ENCODE results near the gene SLC39A9. TPM values are rescaled to one million over a fixed set of nuclear protein-coding genes. Genes with fewer than 3 reads are reported as not detected.
A peak's percentile ranks its signal among the peaks of the same experiment; 100 is the strongest.

The SLC39A9 gene
- total and polyA plus RNA-seq, 2 of the 4 experiments (the other 2 are of a cell fraction), result 41.4 to 168 TPM

DNA sequence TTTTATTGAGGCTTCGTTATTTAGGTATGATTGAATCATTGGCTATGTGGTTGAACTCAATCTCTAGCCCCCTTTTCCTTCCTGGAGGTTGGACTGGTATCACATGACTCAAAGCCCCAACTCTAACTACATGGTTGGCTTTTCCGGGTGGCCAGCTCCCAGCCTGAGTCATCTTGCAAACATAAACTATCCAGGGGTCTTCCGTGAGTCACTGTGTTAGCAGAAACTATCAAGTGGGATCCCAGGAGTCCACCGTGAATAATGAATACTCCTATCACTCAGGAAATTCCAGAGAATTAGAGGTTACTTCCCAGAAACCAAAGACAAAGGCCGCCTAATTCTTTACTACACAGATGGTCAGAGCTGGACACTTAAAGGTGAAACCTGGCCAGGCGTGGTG lies 66.3 kb downstream of the SLC39A9 start (continued):
- TF ChIP-seq CEBPB (IDR thresholded peaks at IDR 0.05; ENCODE audit: low read depth, low read length), result no peak

GRCh38 chr14:69468949-69469348 lies 70.5 kb downstream of the SLC39A9 start:
- intact Hi-C loops (cut with micrococcal nuclease), result no loop called here
- no peak overlapping the region for H2BK15ac ChIP-seq (ENCODE audit: low read depth, low read length)
- no peak overlapping the region for H4K8ac ChIP-seq (ENCODE audit: low read depth in 2 of 2, low read length in 2 of 2)
- no CpG with 5 or more reads among the region's 2 CpGs for WGBS, 2 experiments (ENCODE audit: extremely low coverage in 2 of 2, insufficient read length in 1 of 2)
- no peak overlapping the region for H2AK9ac ChIP-seq (replicated peaks; ENCODE audit: low read depth, low read length, poor library complexity)
- no peak overlapping the region for H2BK20ac ChIP-seq (ENCODE audit: low read depth, low read length)
- H3K4me3 ChIP-seq (ENCODE audit: insufficient read depth, low read depth, low read length), result no peak overlapping the region
- H3K4ac ChIP-seq (ENCODE audit: low read depth, low read length), result no peak overlapping the region
- no peak overlapping the region for H2AK5ac ChIP-seq (ENCODE audit: low read depth, low read length)
- H4K20me1 ChIP-seq (ENCODE audit: insufficient read depth, low read length), result peaks cover 5% of the 10 kb centered on the region; the same call in 1 of the 2 replicates
- no peak overlapping the region for H4K91ac ChIP-seq (ENCODE audit: insufficient read depth, low read depth, low read length)
- H4K5ac ChIP-seq (ENCODE audit: low read depth, low read length), result no peak overlapping the region
- no peak overlapping the region for H3K14ac ChIP-seq (replicated peaks; ENCODE audit: low read depth, low read length)
- dilution Hi-C loops (cut with HindIII; ENCODE audit: low sequenced_read_pairs, unreplicated experiment), result no loop called here
- POLR2A ChIA-PET (ENCODE audit: unreplicated experiment), result no interaction called here
- H3K9ac ChIP-seq (ENCODE audit: low read depth, low read length), result no peak overlapping the region
- H3K27ac ChIP-seq (ENCODE audit: insufficient read depth, low read length), result no peak overlapping the region
- H3K23ac ChIP-seq (ENCODE audit: low read depth, low read length), result no peak overlapping the region
- DNase-seq, result peak; percentile 44
- no peaks in the 10 kb centered on the region; a peak in 1 of 4 replicates for H3K79me1 ChIP-seq (ENCODE audit: low read depth in 1 of 2, low read length in 2 of 2)
- peak; percentile 27 for ATAC-seq (ENCODE audit: low read depth)
- no peak overlapping the region for H2AFZ ChIP-seq (replicated peaks; ENCODE audit: low read length, poor library complexity)
- H2BK120ac ChIP-seq (ENCODE audit: low read depth, low read length), result no peak overlapping the region
- in situ Hi-C loops (cut with MboI; ENCODE audit: low sequenced_read_pairs), result no loop called here
- H3K4me1 ChIP-seq (ENCODE audit: control insufficient read depth, insufficient read depth, low read length), result peaks cover 3% of the 10 kb centered on the region; the same call in 1 of the 2 replicates
- H3K36me3 ChIP-seq (ENCODE audit: control insufficient read depth, insufficient read depth, low read length), result no peaks in the 10 kb centered on the region
- TF ChIP-seq, protein P1, sequence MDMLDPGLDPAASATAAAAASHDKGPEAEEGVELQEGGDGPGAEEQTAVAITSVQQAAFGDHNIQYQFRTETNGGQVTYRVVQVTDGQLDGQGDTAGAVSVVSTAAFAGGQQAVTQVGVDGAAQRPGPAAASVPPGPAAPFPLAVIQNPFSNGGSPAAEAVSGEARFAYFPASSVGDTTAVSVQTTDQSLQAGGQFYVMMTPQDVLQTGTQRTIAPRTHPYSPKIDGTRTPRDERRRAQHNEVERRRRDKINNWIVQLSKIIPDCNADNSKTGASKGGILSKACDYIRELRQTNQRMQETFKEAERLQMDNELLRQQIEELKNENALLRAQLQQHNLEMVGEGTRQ (IDR thresholded peaks at IDR 0.05; ENCODE audit: low read depth, low read length), result no peak
- TF ChIP-seq MXI1 (IDR thresholded peaks at IDR 0.05; ENCODE audit: borderline replicate concordance, low read depth, low read length) (no peak), SMC3 (IDR thresholded peaks at IDR 0.05; ENCODE audit: low read depth, low read length) (no peak), RAD21 (IDR thresholded peaks at IDR 0.05; ENCODE audit: low read length) (no peak), POLR2A (IDR thresholded peaks at IDR 0.05; ENCODE audit: low read depth, low read length) (no peak), RCOR1 (IDR thresholded peaks at IDR 0.05; ENCODE audit: insufficient replicate concordance, low read length) (no peak)
- H3K9me1 ChIP-seq (ENCODE audit: insufficient read depth, low read length), result peaks cover 7% of the 10 kb centered on the region
- no peak overlapping the region for H3K56ac ChIP-seq (ENCODE audit: extremely low read depth, insufficient read depth, low read length)
- H2BK5ac ChIP-seq (ENCODE audit: low read depth, low read length, poor library complexity, severe bottlenecking), result no peak overlapping the region
- CTCF ChIA-PET, result interaction anchor here (0.6 to 1.2 kb wide), 3 partner anchors 9 to 1567 kb away, joined by 3 to 5 read pairs (median 3); no protein-coding TSS in a partner anchor
- H3K27me3 ChIP-seq (ENCODE audit: control insufficient read depth, insufficient read depth, low read length), result peaks cover 7% of the 10 kb centered on the region
- no peaks in the 10 kb centered on the region for H3K9me3 ChIP-seq (ENCODE audit: control insufficient read depth, insufficient read depth, low read length)
- no peak overlapping the region for H3K4me2 ChIP-seq (ENCODE audit: low read depth, low read length)
- H3K18ac ChIP-seq (ENCODE audit: low read depth, low read length), result no peak overlapping the region
- BruUV-seq (replicated peaks), result no TSS peak
